GM12872 (cell line): ENCODE results near the gene PCOLCE2.
A peak's percentile ranks its signal among the peaks of the same experiment; 100 is the strongest.

Experiments
- TF ChIP-seq, protein P1 (sequence below): IDR thresholded peaks from 3 replicates; pipeline ENCODE4 v1.5.1; 2011; ENCODE audit warnings: low read depth, mild to moderate bottlenecking, low read length, moderate library complexity; ENCODE audit not compliant: insufficient read depth

PCOLCE2 gene

DNA sequence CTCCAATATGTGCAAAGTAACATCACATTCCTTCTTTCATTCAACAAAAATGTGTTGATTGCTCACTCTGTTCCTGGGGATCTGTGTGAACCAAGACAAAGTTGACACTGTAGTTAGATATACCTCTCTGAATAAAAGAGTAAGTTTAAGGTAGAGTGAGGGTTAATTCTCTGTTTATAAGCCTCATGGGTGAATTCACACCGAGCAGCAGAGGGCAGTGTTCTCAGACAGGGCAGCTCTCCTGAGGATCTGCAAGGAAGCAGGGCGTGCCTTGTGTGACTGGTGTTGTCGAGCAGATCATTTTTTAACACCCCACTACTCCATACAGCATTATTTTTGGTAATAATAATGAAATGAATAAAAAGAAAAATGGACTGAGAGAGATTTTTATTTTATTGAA lies 40.2 kb upstream of the PCOLCE2 start:
- TF ChIP-seq, protein P1, sequence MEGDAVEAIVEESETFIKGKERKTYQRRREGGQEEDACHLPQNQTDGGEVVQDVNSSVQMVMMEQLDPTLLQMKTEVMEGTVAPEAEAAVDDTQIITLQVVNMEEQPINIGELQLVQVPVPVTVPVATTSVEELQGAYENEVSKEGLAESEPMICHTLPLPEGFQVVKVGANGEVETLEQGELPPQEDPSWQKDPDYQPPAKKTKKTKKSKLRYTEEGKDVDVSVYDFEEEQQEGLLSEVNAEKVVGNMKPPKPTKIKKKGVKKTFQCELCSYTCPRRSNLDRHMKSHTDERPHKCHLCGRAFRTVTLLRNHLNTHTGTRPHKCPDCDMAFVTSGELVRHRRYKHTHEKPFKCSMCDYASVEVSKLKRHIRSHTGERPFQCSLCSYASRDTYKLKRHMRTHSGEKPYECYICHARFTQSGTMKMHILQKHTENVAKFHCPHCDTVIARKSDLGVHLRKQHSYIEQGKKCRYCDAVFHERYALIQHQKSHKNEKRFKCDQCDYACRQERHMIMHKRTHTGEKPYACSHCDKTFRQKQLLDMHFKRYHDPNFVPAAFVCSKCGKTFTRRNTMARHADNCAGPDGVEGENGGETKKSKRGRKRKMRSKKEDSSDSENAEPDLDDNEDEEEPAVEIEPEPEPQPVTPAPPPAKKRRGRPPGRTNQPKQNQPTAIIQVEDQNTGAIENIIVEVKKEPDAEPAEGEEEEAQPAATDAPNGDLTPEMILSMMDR: peak; percentile 62

DNA sequence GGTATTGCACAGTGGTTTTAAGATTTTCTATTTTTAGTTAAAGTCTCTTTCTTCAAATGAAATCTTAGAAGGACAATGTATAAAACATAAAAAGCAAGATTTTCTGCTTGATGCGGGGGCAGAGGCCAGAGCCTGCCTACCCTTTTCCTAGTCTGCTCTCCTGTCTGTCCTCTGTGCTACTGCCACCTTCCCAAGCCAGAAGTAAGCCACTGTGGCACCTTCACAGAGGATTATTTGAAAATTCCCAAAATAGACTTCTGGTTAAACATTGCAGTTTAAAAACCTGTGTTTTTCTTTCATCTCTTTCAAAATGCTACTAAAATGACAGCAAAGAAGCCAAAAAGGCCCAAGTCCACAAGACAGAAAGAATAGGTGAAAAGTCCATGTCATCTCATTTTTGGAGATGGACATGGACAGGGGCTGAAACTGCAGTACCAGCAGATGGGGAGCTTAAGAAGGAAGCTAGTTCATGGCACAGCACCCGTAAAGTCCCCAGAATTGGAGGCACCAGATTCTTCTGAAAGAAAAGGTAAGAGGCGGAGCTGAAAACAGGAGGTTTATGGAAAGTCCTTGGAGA lies 37.6 kb upstream of the PCOLCE2 start:
- TF ChIP-seq, protein P1: no peak

GRCh38 chr3:142925140-142925539 lies 36.3 kb upstream of the PCOLCE2 start:
- TF ChIP-seq, protein P1: no peak

- TF ChIP-seq, protein P1: no peak
Measured at GRCh38 chr3:142923694-142924093, 34.8 kb upstream of the PCOLCE2 start.

DNA sequence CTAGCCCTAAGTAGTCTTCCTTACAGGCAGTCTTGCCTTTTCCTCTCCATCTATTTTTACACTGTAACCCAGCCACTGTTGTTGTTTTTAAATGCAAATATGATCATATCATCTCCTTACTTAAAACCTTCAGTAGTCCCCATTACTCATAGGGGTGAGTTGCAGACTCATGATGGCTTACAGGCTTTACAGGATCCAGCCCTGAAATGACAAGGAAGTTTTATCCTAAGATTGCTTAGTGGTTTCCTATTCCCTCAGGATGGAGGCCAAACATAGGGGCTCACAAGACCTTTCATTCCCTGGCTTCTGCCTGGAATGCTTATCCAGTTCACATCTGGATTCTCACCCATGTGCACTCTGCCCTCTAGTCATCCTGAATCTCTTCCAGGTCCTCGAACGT lies 27.7 kb upstream of the PCOLCE2 start:
- TF ChIP-seq, protein P1: no peak

GRCh38 chr3:142915636-142916035 lies 26.8 kb upstream of the PCOLCE2 start:
- TF ChIP-seq, protein P1: no peak

- TF ChIP-seq, protein P1: no peak
Measured at GRCh38 chr3:142914286-142914811, 25.5 kb upstream of the PCOLCE2 start.
